ENCODE results near the gene NIT1. TPM values are rescaled to one million over a fixed set of nuclear protein-coding genes. Genes with fewer than 3 reads are reported as not detected.

NIT1 gene
- total and polyA plus RNA-seq, 2 experiments from 2014 or later, result 64.6 to 65.9 TPM

DNA sequence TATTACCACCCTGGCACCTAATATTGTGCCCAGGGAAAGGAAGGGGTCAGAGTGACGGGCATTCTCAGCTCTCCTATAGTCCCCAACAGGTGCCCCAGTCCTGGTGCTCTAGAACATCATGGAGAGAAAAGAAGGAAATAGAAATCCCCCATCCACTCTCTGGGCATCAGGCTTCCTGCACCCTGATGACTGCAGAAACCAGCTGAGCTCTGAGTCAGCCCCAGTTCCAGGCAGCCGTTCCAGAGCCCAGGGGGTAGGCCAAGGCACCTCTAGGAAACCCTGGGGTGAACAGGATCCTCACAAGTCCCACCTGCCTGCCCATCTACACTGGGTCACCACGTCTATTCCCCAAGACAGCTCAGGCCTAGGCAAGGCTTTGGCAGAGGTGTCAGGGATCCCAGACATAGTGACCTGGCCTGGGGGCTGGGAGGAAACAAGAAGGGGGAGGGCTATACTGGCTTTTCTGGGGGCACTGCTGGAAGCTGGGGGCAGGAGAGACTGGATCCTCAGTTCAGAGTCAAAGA lies 29.3 kb upstream of the NIT1 start:
- TF ChIP-seq, protein P1, sequence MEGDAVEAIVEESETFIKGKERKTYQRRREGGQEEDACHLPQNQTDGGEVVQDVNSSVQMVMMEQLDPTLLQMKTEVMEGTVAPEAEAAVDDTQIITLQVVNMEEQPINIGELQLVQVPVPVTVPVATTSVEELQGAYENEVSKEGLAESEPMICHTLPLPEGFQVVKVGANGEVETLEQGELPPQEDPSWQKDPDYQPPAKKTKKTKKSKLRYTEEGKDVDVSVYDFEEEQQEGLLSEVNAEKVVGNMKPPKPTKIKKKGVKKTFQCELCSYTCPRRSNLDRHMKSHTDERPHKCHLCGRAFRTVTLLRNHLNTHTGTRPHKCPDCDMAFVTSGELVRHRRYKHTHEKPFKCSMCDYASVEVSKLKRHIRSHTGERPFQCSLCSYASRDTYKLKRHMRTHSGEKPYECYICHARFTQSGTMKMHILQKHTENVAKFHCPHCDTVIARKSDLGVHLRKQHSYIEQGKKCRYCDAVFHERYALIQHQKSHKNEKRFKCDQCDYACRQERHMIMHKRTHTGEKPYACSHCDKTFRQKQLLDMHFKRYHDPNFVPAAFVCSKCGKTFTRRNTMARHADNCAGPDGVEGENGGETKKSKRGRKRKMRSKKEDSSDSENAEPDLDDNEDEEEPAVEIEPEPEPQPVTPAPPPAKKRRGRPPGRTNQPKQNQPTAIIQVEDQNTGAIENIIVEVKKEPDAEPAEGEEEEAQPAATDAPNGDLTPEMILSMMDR (IDR thresholded peaks at IDR 0.05; ENCODE audit: low read depth, low read length), result no peak
- no peak overlapping the region for H3K27ac ChIP-seq
- H3K36me3 ChIP-seq, result no peaks in the 10 kb centered on the region
- no peak overlapping the region for H3K4me3 ChIP-seq
- H3K9me3 ChIP-seq (ENCODE audit: low read depth), result no peaks in the 10 kb centered on the region
- H3K4me1 ChIP-seq (ENCODE audit: low read depth), result no peaks in the 10 kb centered on the region
- H3K27me3 ChIP-seq, result no peaks in the 10 kb centered on the region
- DNase-seq (ENCODE audit: low read depth in 1 of 2, low spot score in 1 of 2), result no peak

DNA sequence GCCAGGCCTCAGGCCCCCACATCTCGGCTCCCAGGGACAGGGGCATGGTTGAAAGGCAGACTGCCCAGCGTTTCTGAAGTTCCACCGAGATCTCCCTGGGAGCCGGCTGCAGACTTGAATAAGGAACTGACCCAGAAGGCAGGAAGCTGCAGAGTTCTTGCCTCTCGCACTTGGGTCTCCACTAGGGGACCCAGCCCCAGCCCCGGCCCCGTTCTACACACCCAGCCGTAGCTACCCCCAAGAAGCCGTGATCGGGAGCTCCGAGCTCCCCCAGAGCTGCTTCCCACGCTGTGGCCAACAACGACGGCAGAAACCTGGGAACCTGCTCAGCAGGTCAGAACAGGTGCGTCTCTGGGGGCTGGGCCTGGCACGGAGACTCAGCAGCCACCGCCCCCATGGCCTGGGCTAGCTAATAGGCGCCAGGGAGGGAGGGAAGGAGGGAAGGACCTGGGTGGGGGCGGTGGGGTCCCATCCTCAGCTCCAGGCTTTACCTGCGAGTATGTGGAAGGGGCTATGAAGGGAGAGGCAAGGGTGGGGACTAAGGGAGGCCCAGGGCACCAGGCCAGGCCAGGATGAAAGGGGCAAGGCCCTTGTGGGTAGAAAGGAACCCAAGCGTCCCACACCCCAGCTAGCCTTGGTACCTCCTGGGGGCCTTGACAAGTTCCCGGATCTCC lies 28.5 kb upstream of the NIT1 start, which contains the start of gene NECTIN4:
Gene NECTIN4 (minus strand): TSS at position 308 of the 674 bp plus-strand sequence. CDS start 262 bp downstream, at position 46.
- no peaks in the 10 kb centered on the region for H3K27me3 ChIP-seq
- H3K4me1 ChIP-seq (ENCODE audit: low read depth), result no peaks in the 10 kb centered on the region
- DNase-seq (ENCODE audit: low read depth in 1 of 2, low spot score in 1 of 2), result no peak
- H3K36me3 ChIP-seq, result no peaks in the 10 kb centered on the region
- no peaks in the 10 kb centered on the region for H3K9me3 ChIP-seq (ENCODE audit: low read depth)
- H3K4me3 ChIP-seq, result no peak within 1 kb of the TSS
- H3K27ac ChIP-seq, result no peak within 1 kb of the TSS
- TF ChIP-seq, protein P1 (IDR thresholded peaks at IDR 0.05; ENCODE audit: low read depth, low read length), result no peak

DNA sequence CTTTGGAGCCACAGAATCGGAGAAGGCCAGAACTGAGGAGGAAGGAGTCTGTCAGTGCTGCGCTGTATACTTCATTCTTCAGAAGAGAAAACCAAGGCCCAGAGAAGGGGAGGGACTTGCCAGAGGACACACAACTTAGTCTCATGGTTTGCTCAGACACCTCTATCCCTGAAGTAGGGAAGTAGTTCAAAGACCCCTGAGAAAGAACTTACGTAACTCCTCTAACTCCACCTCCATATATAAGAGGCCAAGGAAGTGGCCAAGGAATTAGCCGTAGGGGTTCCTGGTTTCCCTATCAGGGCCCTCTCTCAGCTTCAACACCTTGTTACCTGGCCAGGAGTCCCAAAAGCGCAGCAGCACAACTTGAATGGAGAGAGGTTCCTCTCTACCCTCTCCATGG lies 28.0 kb upstream of the NIT1 start:
- H3K36me3 ChIP-seq, result no peaks in the 10 kb centered on the region
- peaks cover 2% of the 10 kb centered on the region for H3K27me3 ChIP-seq
- no peak for DNase-seq (ENCODE audit: low read depth in 1 of 2, low spot score in 1 of 2)
- TF ChIP-seq, protein P1 (IDR thresholded peaks at IDR 0.05; ENCODE audit: low read depth, low read length), result no peak
- no peak overlapping the region for H3K27ac ChIP-seq
- no peaks in the 10 kb centered on the region for H3K4me1 ChIP-seq (ENCODE audit: low read depth)
- no peaks in the 10 kb centered on the region for H3K9me3 ChIP-seq (ENCODE audit: low read depth)
- H3K4me3 ChIP-seq, result no peak overlapping the region

DNA sequence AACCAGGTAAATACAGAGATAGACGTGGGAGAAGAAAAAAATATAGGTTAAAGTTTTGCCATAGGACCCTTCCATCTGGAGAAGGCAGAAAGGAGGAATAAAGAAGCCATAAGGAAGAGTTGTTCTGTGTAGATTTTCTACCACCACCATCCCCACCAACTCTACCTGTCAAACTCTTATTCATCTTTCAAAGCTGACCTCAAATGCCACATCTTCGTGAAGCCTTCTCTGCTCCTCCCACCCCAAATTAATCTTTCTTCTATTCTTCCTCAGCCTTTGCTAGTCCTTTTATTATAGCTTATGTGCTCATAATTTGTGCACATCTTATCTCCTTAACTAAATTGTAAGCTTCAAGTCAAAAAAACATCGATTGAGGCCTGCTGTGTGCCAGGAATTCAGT lies 27.3 kb upstream of the NIT1 start:
- no peaks in the 10 kb centered on the region for H3K4me1 ChIP-seq (ENCODE audit: low read depth)
- H3K9me3 ChIP-seq (ENCODE audit: low read depth), result no peaks in the 10 kb centered on the region
- H3K27ac ChIP-seq, result no peak overlapping the region
- peaks cover 3% of the 10 kb centered on the region for H3K27me3 ChIP-seq
- H3K36me3 ChIP-seq, result no peaks in the 10 kb centered on the region
- TF ChIP-seq, protein P1 (IDR thresholded peaks at IDR 0.05; ENCODE audit: low read depth, low read length), result no peak
- H3K4me3 ChIP-seq, result no peak overlapping the region
- no peak for DNase-seq (ENCODE audit: low read depth in 1 of 2, low spot score in 1 of 2)

DNA sequence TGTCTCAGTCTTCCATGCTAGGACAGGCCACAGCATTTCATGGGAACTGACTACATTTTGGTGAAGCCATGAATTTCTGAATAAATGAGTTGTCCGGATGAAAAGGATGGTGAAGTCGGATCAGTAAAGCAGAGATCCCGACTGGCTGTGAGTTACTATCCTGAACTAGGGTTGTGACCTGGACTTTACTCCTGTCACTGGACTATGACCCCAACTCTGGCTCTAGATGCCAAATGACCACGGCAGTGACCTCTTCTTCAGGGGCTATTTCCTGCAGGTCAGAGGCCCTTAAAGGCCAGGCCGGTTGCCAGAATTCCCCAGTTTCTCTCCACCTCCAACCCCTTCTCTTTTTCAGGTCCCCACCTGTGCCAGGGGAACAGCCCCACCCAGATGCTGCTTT lies 26.8 kb upstream of the NIT1 start:
- TF ChIP-seq, protein P1 (IDR thresholded peaks at IDR 0.05; ENCODE audit: low read depth, low read length), result no peak
- no peak for DNase-seq (ENCODE audit: low read depth in 1 of 2, low spot score in 1 of 2)
- H3K27ac ChIP-seq, result no peak overlapping the region

More for the DNA sequence above, 26.8 kb upstream of the NIT1 start:
- Histone ChIP-seq H3K36me3 (no peaks in the 10 kb centered on the region), H3K27me3 (peaks cover 3% of the 10 kb centered on the region), H3K4me3 (no peak overlapping the region), H3K9me3 (ENCODE audit: low read depth) (no peaks in the 10 kb centered on the region), H3K4me1 (ENCODE audit: low read depth) (no peaks in the 10 kb centered on the region)

Data from cardiac muscle cell (in vitro differentiated cells and primary cell).